Measurements from ENCODE around the gene C2orf81.
"Not testable (repeated sequence)": the region's sequence is repeated elsewhere in the genome, so short reads cannot be mapped to it uniquely, and the experiment has no call there.

Gene C2orf81

GRCh38 chr2:74444498-74445318, 23.3 kb upstream of the C2orf81 start:
- DNase-seq: no peak

DNA sequence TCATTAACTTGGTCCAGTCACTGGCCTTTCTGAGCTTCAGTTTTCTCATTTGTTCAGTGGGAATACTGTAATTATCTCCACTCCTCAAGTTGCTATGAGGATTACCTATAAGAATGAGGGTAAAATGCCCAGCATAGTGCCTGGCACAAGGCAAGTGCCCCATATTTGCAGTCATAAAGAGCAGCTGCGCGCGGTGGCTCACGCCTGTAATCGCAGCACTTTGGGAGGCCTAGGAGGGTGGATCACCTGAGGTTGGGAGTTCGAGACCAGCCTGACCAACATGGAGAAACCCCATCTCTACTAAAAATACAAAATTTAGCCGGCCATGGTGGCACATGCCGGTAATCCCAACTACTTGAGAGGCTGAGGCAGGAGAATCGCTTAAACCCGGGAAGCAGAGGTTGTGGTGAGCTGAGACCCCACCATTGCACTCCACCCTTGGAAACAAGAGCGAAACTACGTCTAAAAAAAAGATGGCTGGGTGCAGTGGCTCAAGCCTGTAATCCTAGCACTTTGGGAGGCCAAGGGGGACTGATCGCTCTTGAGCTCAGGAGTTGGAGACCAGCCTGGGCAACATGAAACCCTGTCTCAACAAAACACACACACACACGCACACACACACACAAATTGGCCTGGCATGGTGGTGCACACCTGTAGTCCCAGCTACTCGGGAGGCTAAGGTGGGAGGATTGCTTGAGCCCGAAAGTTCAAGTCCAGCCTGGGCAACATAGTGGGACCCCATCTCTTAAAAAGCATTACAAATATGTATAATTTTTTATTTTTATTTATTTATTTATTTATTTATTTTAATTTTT, 21.3 kb upstream of the C2orf81 start:
- DNase-seq: not testable (repeated sequence)

DNA sequence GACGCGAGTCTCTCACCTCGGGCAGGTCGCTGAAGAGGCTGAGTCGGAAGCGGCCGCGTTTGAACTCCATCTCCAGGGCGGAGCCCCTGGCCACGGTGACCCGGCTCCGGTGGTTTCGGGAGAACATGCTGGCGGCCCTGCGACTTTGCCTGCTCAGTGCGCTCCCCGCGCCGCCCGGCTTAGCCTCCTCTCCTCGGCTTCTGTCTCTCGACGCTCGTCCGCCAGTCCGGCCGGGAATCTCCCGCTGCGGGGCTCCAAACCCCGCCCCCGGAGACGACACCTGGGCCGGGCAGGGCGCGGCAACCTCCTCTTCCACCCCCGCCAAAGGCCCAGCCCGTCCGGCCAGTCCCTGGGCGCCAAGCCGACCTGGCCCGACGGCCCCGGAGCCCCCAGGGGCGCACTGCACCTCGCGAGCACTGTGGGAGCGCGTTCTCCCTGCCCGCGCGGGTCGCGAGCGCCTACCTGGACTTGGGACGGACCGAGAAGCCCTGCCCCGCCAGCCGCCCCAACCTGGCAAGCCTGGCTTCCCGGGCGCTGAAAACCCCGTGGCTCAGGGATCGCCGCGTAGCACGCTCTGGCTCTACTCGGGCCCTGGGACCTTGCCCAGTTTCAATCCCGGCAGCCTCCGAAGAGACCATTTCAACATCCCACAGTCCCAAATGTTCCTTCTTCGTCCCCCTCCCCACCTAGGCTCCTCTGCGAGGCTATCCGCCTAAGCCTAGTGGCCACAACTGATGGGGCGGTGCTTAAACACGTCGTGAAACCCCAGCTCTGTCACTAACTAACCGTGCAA, 20.5 kb upstream of the C2orf81 start, which contains the start of gene RTKN:
Gene RTKN (minus strand): TSS at position 248 of the 793 bp plus-strand sequence. CDS start 121 bp downstream, at position 127.
- peak in 5 of 58 donors; percentile 25 to 40 (median 32) for DNase-seq

DNA sequence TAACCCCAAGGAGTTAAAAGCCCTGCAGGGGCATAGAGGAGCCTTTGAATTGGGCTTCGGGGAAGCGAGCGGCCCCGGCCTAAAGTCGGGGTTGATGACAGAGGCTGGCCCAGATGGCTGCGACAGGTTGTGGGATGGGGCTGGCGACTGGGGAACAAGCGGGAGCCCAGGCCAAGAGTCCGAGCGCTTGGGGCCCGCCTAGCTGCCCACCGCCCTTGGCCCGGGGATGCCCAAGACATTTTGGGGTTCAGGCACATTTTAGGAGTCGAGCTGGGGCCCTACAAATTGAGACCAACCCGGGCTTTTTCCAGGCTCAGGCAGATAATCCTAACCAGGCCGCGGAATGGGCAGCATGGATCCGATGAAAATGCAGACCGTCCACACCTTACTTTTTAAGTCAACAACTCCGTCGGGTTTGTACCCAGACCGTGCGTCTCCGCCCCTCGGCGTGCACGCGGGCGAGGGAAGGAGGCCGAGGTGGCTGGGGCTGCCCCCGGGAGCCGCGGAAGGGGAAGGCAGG, 19.8 kb upstream of the C2orf81 start:
- peak in 10 of 58 donors; percentile 14 to 70 (median 52) for DNase-seq

GRCh38 chr2:74440378-74441169, 19.2 kb upstream of the C2orf81 start:
- DNase-seq: peak in 56 of 58 donors; percentile 37 to 95 (median 84)

DNA sequence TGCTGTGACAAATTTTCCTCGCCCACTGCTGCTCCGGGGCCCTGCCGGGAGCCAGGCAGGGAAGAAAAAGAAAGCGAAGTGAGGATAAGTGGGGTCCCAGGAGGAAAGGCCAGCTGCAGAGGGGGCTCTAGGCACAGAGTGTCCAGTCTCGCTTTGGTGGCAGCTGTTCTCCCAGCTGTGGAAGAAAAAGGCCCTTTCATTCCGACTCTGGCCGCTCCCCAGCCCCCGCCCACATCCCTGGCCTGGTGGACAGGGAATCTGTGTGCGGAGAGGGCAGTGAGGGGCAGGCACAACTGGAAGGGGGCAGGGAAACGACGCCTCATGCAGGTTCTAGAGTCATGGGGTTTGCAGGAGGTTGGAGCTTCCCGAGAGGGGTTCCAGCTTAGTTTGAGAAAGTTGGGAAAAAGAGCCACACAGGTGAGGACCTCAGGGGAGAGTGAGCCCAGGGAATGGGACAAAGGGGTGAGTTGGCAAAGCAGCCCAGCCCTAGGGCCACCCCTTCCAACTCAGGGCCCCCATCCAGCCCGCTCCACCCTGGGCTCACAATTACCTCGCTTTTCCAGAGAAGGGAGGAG, 18.5 kb upstream of the C2orf81 start:
- peak in 57 of 58 donors; percentile 10 to 96 (median 78) for DNase-seq

GRCh38 chr2:74439373-74439772, 18.0 kb upstream of the C2orf81 start:
- DNase-seq: no peak

DNA sequence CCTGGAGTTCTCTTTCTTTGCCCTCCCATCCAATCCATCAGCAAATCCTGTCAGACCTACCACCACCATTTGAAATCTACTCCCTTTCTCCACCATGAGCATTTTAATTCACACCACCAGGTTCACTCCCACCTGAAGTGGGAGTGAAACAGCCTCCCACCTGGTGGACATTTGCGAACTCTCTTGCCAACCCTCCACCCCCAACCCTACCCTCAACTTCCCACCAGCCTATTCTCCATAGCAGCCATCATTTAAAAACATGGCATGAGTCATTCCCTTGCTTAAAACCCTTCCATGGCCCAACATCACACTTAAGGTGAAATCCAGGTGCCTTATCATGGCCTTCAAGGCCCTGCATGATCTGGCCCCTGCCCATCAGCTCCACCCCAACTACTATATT, 16.8 kb upstream of the C2orf81 start:
- no peak for DNase-seq

- no peak for DNase-seq
Observed at GRCh38 chr2:74436848-74437695, 15.7 kb upstream of the C2orf81 start.

DNA sequence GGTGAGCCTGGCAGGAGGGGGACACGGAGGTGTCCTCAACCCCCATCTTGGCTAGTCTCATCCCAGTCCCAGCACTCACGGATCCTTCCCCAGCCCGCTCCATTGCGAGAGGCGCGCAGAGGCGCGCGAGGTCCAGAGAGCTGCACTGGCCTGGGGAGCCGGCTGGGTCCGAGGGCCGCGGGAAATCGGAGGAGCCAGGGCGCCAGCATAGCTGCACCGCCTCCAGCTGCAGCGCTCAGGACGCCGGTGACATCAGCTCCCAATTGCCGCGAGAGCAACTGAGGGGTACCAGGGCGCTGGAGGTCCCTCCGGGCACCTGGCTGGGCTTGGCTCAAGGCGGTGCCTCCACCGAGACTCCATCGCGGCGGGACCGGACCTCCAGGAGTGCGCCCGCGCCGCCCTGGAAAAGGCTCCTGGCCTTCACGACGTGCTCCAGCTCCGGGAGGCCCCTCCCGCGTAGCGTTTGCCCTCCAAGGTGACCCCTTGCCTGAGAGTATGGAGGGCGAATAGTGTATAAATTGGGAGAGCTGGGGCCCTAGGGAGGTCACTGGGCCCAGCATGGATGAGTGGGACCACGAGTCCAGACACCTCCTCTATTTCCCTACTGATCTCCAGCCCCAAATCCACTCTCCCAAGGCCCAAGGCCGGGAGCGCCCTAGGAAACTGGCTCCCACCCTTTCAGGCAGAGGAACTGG, 14.8 kb upstream of the C2orf81 start:
- no peak for DNase-seq

DNA sequence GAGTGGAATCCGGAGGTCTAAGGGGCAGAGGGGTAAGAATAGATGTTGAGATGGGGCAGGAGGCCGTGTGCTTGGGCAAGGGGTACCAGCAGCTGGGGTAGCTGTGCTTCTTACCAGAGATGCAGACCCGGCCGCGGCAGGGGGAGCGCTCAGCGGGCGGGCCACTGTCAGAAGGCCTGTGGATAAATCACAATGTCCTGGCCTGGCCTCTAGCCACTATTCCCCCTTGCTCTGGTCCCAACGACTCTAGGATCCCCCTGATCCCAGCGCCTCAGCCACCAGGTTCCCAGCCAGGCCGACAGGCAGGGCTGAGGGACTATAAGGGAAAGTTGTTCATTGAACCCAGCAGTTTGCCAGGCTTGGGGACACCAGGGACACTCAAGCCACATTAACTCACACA, 9.1 kb upstream of the C2orf81 start:
- DNase-seq: no peak

DNA sequence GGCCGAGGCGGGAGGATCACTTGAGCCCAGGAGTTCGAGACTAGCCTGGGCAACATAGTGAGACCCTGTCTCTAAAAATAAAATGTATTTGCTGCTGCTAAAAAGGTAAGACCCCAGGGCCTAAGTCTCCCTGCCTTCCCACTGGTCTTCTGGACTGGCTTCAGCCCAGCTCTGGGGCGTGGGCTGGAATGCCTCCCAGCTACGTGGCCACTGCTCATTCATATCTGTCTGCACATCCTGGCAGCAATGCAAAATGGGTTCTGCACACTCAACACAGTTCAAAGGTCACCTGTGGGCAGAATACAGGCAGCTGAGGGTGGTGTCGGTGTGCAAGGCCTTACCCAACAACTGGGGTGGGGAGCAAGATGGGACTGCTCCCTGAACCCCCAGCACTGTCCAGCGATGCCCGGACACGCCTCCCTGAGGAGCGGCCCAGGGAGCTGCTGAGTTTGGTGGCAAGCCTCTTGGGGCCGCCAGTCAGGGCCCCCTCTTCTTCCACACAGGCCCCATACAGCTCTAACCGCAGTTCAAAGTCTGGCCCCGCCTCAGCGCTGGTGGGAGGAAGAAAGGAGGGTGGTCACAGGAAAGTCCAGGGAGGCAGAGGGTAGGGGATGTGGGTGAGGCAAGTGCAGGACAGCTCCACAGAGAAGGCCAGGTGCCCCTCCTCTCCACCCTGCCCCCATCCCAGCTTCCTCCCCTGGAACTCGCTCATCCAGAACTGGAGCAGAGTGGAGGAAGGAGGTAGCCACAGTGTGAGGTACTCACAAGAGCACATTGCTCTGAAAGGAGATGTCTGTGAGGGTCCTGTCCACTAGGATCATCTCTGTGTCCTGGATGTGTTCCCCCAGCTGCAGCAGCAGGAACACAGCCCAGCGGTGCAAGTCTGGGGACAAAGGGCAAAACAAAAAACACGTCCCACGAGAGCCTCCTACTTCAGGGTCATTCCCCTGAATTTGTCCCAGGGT, 8.3 kb upstream of the C2orf81 start:
- no peak for DNase-seq

DNA sequence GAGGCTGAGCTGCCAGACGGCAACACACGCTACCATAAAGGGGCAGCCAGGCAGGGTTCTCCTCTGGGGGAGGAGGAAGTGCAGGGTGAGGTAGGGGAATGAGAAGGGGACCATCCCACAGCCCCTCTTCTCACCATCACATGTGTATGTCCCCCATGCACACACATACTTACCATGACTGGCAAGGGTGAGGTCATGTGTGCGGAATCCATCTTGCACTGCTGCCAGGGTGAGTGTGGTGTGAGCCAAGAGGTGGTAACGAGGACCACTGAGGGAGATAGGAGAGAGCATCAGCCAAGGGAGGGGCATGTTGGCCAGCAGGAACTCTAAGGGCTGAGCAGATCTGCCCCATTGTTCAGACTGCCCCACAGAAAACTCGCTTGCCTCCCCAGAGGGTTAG, 7.3 kb upstream of the C2orf81 start:
- no peak for DNase-seq

DNA sequence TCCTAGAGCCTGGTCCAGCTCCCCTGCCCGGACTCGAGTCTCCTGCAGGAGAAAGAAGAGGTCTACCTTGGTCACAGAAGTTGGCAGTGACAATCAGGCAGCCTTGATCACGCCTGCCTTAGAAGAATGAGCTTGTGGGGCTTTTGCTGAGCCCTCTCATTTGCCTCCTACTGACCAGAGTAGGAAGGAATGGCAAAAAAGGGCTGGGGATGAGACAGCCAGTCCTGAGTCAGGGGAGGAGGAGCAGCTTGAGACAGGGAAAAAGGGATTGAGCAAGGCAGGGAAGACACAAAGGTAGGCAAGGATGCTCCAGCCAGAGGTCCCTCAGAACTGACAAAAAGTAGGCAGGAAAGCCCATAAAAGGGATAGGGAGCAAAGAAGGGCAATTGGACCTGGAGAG, 6.1 kb upstream of the C2orf81 start:
- no peak for DNase-seq

DNA sequence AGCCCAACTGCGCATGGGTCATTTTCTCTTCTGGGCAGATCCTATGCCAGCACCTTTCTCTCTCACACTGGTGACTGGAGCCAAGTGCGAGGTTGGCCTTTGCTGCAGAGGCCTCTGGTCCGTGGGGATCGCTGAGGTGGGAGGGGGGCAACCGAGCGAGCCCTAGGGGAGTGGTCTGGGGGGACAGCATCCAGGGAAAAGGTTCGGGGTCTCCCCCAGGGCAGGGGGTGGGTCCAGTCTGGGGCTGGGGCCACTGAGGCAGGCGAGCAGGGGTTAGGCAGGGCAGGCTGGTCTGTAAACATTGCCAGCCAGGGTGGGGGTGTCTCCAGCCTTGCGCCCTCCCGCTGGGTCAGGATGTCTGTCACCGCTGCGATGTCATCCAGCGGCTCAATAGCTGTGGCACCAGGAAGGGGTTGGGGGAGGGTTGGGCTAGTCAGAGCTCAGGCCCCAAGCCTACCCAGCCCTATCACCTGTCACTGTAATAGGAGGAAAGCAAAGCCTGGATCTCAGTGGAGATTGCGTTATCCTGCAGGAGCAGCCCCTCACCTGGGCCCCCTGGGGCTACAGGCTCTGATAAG, 4.9 kb upstream of the C2orf81 start:
- no peak for DNase-seq

GRCh38 chr2:74425523-74425922, 4.1 kb upstream of the C2orf81 start:
- no peak for DNase-seq

GRCh38 chr2:74424995-74425406, 3.6 kb upstream of the C2orf81 start:
- no peak for DNase-seq
